ENCODE results near the gene EEF1G. TPM values are rescaled to one million over a fixed set of nuclear protein-coding genes. Genes with fewer than 3 reads are reported as not detected.
A peak's percentile ranks its signal among the peaks of the same experiment; 100 is the strongest.

Gene EEF1G
- total RNA-seq, 1 experiment from 2014 or later, result 2,008 TPM

- Histone ChIP-seq H3K9me2 (ENCODE audit: insufficient read depth) (no peaks in the 10 kb centered on the region), H3K27me3 (ENCODE audit: insufficient read depth, low read depth) (no peaks in the 10 kb centered on the region), H2AFZ (peak overlapping the region; percentile 92), H4K20me1 (ENCODE audit: insufficient read depth) (no peaks in the 10 kb centered on the region; the same call in 1 of the 2 replicates), H3K4me2 (peak overlapping the region; percentile 94), H3K27ac (peak overlapping the region; percentile 67), H3K79me2 (ENCODE audit: low read depth) (peaks cover 38% of the 10 kb centered on the region), H3K4me3 (peak overlapping the region; percentile 95), H3F3A (ENCODE audit: insufficient read depth, low read depth) (peaks cover 64% of the 10 kb centered on the region), H3K4me1 (replicated peaks; ENCODE audit: insufficient read depth) (peaks cover 17% of the 10 kb centered on the region), H3K36me3 (ENCODE audit: low read depth) (peaks cover 15% of the 10 kb centered on the region), H3K9me3 (ENCODE audit: insufficient read depth, low read depth) (no peaks in the 10 kb centered on the region)
- no peak for DNase-seq
- BruUV-seq (replicated peaks), result no TSS peak
- ChIA-PET POLR2A (ENCODE audit: unreplicated experiment) (interaction anchor here (1.0 kb wide), 1 partner anchor 27 kb away, joined by 5 read pairs; no protein-coding TSS in a partner anchor), CTCF (interaction anchor here (0.6 to 1.8 kb wide), 3 partner anchors 11 to 205 kb away, joined by 3 to 17 read pairs (median 12); no protein-coding TSS in a partner anchor)
- intact Hi-C loops (cut with micrococcal nuclease; ENCODE audit: unreplicated experiment), result loop anchor here (1.0 kb wide), 1 partner anchor 9 kb away; the partner anchor contains the start of gene TUT1
- TF ChIP-seq, protein P1, sequence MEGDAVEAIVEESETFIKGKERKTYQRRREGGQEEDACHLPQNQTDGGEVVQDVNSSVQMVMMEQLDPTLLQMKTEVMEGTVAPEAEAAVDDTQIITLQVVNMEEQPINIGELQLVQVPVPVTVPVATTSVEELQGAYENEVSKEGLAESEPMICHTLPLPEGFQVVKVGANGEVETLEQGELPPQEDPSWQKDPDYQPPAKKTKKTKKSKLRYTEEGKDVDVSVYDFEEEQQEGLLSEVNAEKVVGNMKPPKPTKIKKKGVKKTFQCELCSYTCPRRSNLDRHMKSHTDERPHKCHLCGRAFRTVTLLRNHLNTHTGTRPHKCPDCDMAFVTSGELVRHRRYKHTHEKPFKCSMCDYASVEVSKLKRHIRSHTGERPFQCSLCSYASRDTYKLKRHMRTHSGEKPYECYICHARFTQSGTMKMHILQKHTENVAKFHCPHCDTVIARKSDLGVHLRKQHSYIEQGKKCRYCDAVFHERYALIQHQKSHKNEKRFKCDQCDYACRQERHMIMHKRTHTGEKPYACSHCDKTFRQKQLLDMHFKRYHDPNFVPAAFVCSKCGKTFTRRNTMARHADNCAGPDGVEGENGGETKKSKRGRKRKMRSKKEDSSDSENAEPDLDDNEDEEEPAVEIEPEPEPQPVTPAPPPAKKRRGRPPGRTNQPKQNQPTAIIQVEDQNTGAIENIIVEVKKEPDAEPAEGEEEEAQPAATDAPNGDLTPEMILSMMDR (conservative IDR thresholded peaks at IDR 0.05), result no peak
- TF ChIP-seq EZH2 (IDR thresholded peaks at IDR 0.05; ENCODE audit: low read depth), result no peak
These were observed 26.9 kb upstream of the EEF1G start for GRCh38 chr11:62600367-62601121.

DNA sequence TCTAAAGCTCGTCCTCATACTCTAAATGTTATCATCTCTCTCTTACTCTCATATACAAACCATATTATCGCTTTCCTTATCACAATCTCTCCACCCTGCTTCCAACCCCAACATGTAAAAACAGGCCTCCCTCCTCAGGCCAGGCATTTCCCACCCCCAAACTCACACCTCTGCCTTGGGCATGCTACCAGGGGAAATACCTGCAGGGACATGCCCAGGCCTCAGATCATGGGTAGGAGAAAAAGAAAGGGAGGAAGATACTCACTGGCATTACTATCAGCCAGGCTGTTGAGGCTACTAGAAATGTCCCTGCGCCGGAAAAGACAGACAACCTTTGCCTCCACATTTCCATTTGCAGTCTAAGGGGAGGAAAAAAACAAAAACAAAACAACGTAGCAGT, 26.2 kb upstream of the EEF1G start:
- no peaks in the 10 kb centered on the region for H3K9me3 ChIP-seq (ENCODE audit: insufficient read depth, low read depth)
- H3K79me2 ChIP-seq (ENCODE audit: low read depth), result peaks cover 38% of the 10 kb centered on the region
- no peak for TF ChIP-seq EZH2 (IDR thresholded peaks at IDR 0.05; ENCODE audit: low read depth)
- TF ChIP-seq, protein P1 (conservative IDR thresholded peaks at IDR 0.05), result no peak
- H3K27ac ChIP-seq, result no peak overlapping the region
- peak overlapping the region; percentile 94 for H3K4me2 ChIP-seq
- intact Hi-C loops (cut with micrococcal nuclease; ENCODE audit: unreplicated experiment), result no loop called here
- H3K27me3 ChIP-seq (ENCODE audit: insufficient read depth, low read depth), result no peaks in the 10 kb centered on the region
- no peak for DNase-seq
- H3K4me1 ChIP-seq (replicated peaks; ENCODE audit: insufficient read depth), result peaks cover 17% of the 10 kb centered on the region
- CTCF ChIA-PET, result interaction anchor here (0.6 to 1.4 kb wide), 2 partner anchors 39 to 175 kb away, joined by 3 to 7 read pairs; no protein-coding TSS in a partner anchor
- no peaks in the 10 kb centered on the region; the same call in 1 of the 2 replicates for H4K20me1 ChIP-seq (ENCODE audit: insufficient read depth)
- no peaks in the 10 kb centered on the region for H3K9me2 ChIP-seq (ENCODE audit: insufficient read depth)
- peak overlapping the region; percentile 95 for H3K4me3 ChIP-seq
- H3K36me3 ChIP-seq (ENCODE audit: low read depth), result peaks cover 15% of the 10 kb centered on the region
- POLR2A ChIA-PET (ENCODE audit: unreplicated experiment), result interaction anchor here (0.6 to 1.0 kb wide), 5 partner anchors 26 to 186 kb away, joined by 3 to 5 read pairs (median 4); partner anchors contain the start of gene UQCC3
- BruUV-seq (replicated peaks), result TSS peak; percentile 36
- H3F3A ChIP-seq (ENCODE audit: insufficient read depth, low read depth), result peaks cover 61% of the 10 kb centered on the region
- H2AFZ ChIP-seq, result no peak overlapping the region

DNA sequence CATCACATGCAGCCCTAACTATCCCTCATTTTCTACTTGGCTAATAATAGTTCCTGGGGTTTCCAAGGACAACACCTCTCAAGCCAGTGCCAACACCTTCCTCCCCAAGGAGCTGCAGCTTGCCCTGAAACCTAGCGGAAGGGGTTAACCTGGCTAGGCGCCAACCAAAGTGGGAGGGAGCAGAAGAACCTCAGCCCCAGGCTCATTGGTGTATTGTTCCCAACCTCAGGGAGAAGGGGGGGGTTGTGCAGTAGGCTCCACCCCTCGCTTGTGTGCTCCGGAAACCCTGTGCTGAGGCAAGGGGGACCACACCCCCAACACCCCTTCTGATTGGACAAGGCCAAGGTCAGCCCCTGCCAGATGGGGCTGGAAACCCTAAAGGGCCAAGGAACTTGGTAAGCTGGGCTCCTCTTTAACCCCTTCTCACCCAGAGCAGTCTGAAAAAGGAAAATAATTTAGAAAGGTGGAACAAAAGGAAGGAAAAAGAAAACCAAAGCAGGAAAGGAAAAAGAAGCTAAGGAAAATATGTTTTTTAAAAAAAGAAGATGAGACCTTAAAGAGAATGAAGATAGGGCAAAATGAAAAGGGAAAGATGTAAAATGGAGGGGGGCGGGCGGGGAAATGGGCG, 25.5 kb upstream of the EEF1G start:
- Histone ChIP-seq H4K20me1 (ENCODE audit: insufficient read depth) (no peaks in the 10 kb centered on the region; the same call in 1 of the 2 replicates), H3K36me3 (ENCODE audit: low read depth) (peaks cover 15% of the 10 kb centered on the region), H2AFZ (no peak overlapping the region), H3K4me3 (peak overlapping the region; percentile 95; the same call in 1 of the 2 replicates), H3K27ac (no peak overlapping the region), H3K9me2 (ENCODE audit: insufficient read depth) (no peaks in the 10 kb centered on the region), H3K9me3 (ENCODE audit: insufficient read depth, low read depth) (no peaks in the 10 kb centered on the region), H3K4me1 (replicated peaks; ENCODE audit: insufficient read depth) (peaks cover 17% of the 10 kb centered on the region), H3K27me3 (ENCODE audit: insufficient read depth, low read depth) (no peaks in the 10 kb centered on the region), H3F3A (ENCODE audit: insufficient read depth, low read depth) (peaks cover 60% of the 10 kb centered on the region), H3K79me2 (ENCODE audit: low read depth) (peaks cover 38% of the 10 kb centered on the region), H3K4me2 (peak overlapping the region; percentile 94)
- TF ChIP-seq, protein P1 (conservative IDR thresholded peaks at IDR 0.05), result no peak
- intact Hi-C loops (cut with micrococcal nuclease; ENCODE audit: unreplicated experiment), result no loop called here
- ChIA-PET CTCF (interaction anchor here (0.6 to 1.4 kb wide), 3 partner anchors 38 to 175 kb away, joined by 3 to 7 read pairs (median 5); no protein-coding TSS in a partner anchor), POLR2A (ENCODE audit: unreplicated experiment) (interaction anchor here (0.6 to 1.0 kb wide), 8 partner anchors 25 to 899 kb away, joined by 3 to 15 read pairs (median 4); partner anchors contain the start of genes INTS5 and UQCC3)
- BruUV-seq (replicated peaks), result no TSS peak
- DNase-seq, result peak; percentile 88 to 96
